ENCODE results near the gene RPRM. TPM values are rescaled to one million over a fixed set of nuclear protein-coding genes. Genes with fewer than 3 reads are reported as not detected.
"Not testable (repeated sequence)": the region's sequence is repeated elsewhere in the genome, so short reads cannot be mapped to it uniquely, and the experiment has no call there.

The RPRM gene
- total RNA-seq, 2 experiments from 2014 or later, result not detected

DNA sequence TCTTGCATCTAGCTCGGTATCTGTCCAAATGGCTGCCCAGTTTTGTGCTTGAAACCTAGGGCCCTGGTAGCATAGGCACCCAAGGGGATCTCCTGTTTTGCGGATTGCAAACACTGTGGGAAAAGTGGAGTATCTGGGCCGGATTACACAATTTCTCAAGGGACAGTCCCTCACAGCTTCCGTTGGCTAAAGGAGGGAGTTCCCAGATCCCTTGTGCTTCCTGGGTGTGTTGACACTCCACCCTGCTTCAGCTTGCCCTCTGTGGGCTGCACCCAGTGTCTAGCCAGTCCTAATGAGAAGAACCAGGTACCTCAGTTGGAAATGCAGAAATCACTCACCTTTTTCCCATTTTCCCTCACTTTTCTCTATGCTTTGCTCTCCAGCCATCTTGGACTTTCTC is 35.5 kb downstream of the RPRM start:
- Mint-ChIP-seq H3K27me3 (peaks cover 3% of the 10 kb centered on the region), H3K4me3 (no peak overlapping the region), H3K36me3 (no peaks in the 10 kb centered on the region), H3K27ac (no peak overlapping the region), H3K9me3 (peaks cover 11% of the 10 kb centered on the region), H3K4me1 (ENCODE audit: low read depth) (no peaks in the 10 kb centered on the region)
- ChIA-PET POLR2A (no interaction called here), CTCF (no interaction called here)
- intact Hi-C loops (cut with micrococcal nuclease), result no loop called here
- no peak for DNase-seq

DNA sequence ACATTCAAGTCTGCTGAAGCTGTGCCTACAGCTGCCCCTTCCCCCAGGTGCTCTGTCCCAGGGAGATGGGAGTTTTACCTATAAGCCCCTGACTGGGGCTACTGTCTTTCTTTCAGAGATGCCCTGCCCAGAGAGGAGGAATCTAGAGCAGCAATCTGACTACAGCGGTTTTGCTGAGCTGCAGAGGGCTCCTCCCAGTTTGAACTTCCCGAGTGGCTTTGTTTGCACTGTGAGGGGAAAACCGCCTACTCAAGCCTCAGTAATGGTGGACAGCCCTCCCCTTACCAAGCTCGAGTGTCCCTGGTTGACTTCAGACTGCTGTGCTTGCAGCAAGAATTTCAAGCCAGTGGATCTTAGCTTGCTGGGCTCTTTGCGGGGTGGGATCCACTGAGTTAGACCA is 35.9 kb downstream of the RPRM start:
- H3K4me1 Mint-ChIP-seq (ENCODE audit: low read depth); CTCF ChIA-PET; intact Hi-C loops (cut with micrococcal nuclease); H3K36me3 Mint-ChIP-seq; H3K27me3 Mint-ChIP-seq; H3K4me3 Mint-ChIP-seq; POLR2A ChIA-PET; DNase-seq; H3K27ac Mint-ChIP-seq: not testable (repeated sequence)
- peaks cover 11% of the 10 kb centered on the region for H3K9me3 Mint-ChIP-seq

DNA sequence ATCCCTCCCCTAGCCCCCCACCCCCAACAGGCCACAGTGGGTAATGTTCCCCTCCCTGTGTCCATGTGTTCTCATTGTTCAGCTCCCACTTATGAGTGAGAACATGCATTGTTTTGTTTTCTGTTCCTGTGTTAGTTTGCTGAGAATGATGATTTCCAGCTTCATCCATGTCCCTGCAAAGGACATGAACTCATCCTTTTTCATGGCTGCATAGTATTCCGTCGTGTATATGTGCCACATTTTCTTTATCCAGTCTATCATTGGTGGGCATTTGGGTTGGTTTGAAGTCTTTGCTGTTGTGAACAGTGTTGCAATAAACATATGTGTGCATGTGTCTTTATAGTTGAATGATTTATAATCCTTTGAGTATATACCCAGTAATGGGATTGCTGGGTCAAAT is 38.5 kb downstream of the RPRM start:
- H3K36me3 Mint-ChIP-seq; H3K4me1 Mint-ChIP-seq (ENCODE audit: low read depth); intact Hi-C loops (cut with micrococcal nuclease); DNase-seq; POLR2A ChIA-PET; H3K27me3 Mint-ChIP-seq; CTCF ChIA-PET; H3K27ac Mint-ChIP-seq; H3K4me3 Mint-ChIP-seq: not testable (repeated sequence)
- peaks cover 14% of the 10 kb centered on the region for H3K9me3 Mint-ChIP-seq

DNA sequence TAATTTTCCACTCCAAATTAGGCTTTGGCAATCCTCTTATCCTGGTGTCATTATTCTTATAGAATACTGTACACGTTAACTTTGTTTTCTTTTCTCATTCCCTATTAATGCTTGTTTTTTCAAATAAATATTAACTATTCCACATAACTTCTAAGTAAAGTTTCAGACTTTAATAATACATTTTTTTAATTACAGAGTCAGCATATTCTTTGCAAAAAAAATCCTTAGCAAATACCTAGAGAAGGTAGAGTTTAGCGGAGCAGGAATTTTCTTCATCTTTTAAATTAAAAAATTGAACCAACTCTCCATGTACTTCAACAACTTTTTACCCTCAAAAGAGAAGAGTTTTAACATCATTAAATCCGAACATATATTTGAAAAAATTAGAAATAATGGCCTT is 45.2 kb downstream of the RPRM start:
- intact Hi-C loops (cut with micrococcal nuclease), result no loop called here
- DNase-seq, result no peak
- peaks cover 7% of the 10 kb centered on the region for H3K9me3 Mint-ChIP-seq
- no peak overlapping the region for H3K4me3 Mint-ChIP-seq
- H3K27me3 Mint-ChIP-seq, result no peaks in the 10 kb centered on the region
- no peak overlapping the region for H3K27ac Mint-ChIP-seq
- H3K36me3 Mint-ChIP-seq, result no peaks in the 10 kb centered on the region
- no peaks in the 10 kb centered on the region for H3K4me1 Mint-ChIP-seq (ENCODE audit: low read depth)
- ChIA-PET CTCF (no interaction called here), POLR2A (no interaction called here)

DNA sequence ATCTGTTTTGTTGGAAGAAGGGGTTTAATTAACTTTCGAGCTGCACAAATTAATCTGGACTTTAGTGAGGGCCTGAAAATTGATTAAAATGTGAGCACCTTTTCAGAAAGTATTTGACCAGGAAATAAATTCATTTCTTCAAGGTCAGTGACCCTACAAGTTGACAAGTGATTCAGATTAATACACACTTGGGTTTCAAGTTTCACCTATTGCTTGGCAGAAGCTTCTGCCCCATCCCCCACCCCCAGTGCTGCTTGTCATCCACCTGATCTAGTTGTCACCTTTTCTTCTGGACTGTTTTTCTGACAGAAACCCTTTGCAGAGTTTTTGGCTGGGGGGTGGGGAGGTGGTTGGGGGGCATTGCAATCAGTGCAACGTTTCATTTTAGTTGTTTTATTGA is 46.2 kb downstream of the RPRM start:
- no peaks in the 10 kb centered on the region for H3K36me3 Mint-ChIP-seq
- intact Hi-C loops (cut with micrococcal nuclease), result no loop called here
- ChIA-PET POLR2A (no interaction called here), CTCF (no interaction called here)
- no peaks in the 10 kb centered on the region for H3K4me1 Mint-ChIP-seq (ENCODE audit: low read depth)
- H3K27me3 Mint-ChIP-seq, result no peaks in the 10 kb centered on the region
- H3K9me3 Mint-ChIP-seq, result peaks cover 7% of the 10 kb centered on the region
- DNase-seq, result no peak
- H3K27ac Mint-ChIP-seq, result no peak overlapping the region
- H3K4me3 Mint-ChIP-seq, result no peak overlapping the region

DNA sequence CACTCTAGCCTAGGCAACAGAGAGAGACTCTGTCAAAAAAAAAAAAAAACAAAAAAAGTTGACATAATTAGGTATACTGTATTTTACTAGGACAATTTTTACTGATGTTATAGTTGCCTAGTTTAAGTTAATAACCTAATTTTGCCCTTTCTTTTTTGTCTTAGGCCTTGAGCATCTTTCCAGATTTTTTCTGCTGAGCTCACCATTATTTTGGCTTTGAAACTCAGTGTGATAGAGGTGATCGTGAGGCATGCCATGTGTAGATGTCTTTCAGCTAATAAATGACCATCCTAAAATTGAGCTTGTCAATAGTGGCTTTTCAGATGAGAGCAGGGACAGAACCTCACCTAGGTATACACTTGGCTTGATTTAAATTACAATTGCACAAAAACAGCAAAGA is 47.4 kb downstream of the RPRM start:
- CTCF ChIA-PET, result no interaction called here
- Mint-ChIP-seq H3K36me3 (no peaks in the 10 kb centered on the region), H3K4me3 (no peak overlapping the region), H3K27me3 (no peaks in the 10 kb centered on the region), H3K4me1 (ENCODE audit: low read depth) (no peaks in the 10 kb centered on the region), H3K27ac (no peak overlapping the region), H3K9me3 (peaks cover 5% of the 10 kb centered on the region)
- DNase-seq, result no peak
- POLR2A ChIA-PET, result no interaction called here
- intact Hi-C loops (cut with micrococcal nuclease), result no loop called here

Data from activated CD4-positive, alpha-beta memory T cell treated with anti-CD3 and anti-CD28 coated beads for 36 hours (primary cell).